NCI-H2107 treated with DMSO at 0.1 percent for 48 hours (cell line): Measurements from ENCODE around the gene GSTT2.
A peak's percentile ranks its signal among the peaks of the same experiment; 100 is the strongest.
"Not testable (repeated sequence)": the region's sequence is repeated elsewhere in the genome, so short reads cannot be mapped to it uniquely, and the experiment has no call there.

Experiments used
- DNase-seq: peaks from one replicate; lab custom pipeline; 2025; ENCODE audit not compliant: unreplicated experiment; lab: John Stamatoyannopoulos, UW

The GSTT2 gene

GRCh38 chr22:23979557-23980240, at the start of gene GSTT2:
Gene GSTT2 (plus strand): TSS chr22:23980134.
- not testable (repeated sequence) for DNase-seq

DNA sequence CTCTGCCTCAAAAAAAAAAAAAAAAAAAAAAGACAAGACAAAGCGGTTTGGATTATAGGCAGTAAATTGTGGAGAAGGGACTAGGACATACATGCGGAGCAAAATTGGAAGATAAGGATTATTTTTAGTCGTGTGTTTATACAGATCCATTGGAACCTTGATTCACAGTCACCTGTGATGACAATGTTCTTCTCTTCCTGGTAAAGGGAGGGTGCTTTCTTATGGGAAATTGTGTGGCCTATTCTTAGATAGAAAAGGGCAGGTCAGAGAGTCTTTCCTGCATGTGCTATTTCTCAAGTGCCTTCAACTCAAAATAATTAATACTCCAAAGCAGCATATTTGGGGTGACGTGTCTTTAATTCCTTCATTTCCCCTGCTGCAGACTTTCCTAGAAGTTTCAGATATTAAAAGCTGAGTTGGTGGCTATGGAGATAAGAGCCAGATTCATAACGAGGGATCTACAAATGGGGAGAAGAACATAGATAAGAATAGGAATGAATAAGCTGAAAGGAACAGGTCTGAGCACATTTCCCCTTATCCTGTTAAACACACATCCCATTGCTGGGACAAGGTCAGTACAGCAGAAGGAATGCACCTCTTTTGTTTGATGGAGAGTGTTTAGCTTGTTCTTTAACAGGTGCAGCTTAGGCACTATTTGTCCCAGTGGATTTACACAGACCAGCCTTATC, 41.5 kb upstream of the GSTT2 start:
- DNase-seq = no peak

- no peak for DNase-seq
These were observed 40.9 kb upstream of the GSTT2 start for GRCh38 chr22:23939017-23939357.

- DNase-seq = not testable (repeated sequence)
These were observed 39.8 kb upstream of the GSTT2 start for GRCh38 chr22:23940166-23940565.

DNA sequence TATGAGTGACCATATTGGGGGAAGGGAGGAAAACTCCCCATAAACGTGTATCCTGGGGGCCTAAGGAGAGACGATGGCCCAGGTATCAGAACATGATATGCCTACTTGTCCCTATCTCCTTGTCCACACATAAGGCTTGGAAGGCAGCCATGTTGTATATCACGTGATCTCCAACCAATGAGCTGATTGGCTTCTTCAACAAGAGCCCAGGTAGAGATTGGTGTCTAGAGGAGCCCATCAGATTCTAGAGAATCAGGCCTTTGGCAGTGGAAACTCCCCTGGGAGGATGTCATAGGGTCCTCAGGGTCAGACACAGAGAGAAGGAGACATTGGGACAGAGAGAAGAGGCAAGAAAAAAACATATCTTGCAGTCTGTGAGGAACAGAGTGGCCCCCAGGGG, 32.5 kb upstream of the GSTT2 start:
- DNase-seq = not testable (repeated sequence)

- not testable (repeated sequence) for DNase-seq
These were observed 30.2 kb upstream of the GSTT2 start for GRCh38 chr22:23949764-23950163.

GRCh38 chr22:23951383-23951782, 28.6 kb upstream of the GSTT2 start:
- not testable (repeated sequence) for DNase-seq

DNA sequence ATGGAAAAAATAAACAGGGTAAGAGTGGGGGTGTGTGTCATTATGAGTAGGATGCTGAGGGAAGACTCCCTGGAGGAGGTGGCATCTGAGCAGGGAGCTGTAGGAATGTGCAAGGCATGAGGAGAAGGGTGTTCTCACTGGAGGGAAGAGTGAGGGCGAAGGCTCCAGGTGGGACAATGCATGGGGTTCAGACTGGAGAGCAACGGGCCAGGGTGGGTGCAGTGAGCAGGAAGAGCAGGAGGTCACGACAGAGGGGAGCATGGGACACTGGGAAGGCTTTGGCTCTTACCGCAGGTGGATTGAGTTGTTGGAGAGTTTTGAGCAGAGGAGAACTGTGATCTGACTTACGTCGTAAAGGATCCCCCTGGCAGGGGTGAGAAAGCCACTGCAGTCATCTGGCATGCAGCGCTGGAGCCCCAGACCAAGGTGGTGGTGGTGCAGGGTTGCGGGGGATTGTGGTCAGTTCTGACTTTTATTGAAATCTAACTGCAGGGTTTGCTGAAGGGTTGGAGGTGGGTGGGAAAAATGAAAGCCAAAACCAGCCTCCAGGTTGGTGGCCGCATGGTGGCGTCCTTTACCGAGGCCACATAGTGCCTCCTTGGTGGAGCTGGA, 27.0 kb upstream of the GSTT2 start:
- DNase-seq = not testable (repeated sequence)

GRCh38 chr22:23953485-23953884, 26.4 kb upstream of the GSTT2 start:
- not testable (repeated sequence) for DNase-seq

DNA sequence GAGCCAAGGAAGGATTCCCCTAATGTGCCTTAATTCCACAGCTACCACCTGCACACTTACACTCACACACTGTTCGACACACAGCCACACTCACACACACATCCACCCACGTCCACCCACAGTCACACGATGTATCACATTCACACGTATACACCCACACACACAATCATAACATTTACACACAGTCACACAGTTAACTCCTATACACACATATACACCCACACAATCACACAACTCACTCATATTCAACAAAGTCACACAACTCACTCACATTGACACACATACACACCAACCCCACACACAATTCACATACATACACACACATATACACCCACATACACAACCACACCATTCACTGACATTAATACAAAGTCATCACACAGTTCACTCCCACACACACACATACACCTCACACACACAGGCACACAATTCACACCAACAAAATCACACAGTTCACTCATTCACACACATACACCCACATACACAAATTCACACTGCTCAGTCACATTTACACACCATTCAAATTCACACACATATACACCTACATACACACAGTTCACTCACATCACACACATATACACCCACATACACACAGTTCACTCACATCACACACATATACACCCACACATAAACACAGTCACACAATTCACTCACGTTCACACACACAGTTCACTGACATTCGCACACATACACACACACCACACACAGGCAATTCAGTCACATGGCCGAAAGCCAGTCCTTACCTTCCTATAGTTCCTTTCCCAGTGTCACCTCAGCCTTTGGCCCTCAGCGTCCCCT, 25.5 kb upstream of the GSTT2 start:
- not testable (repeated sequence) for DNase-seq

GRCh38 chr22:23954991-23955305, 25.0 kb upstream of the GSTT2 start:
- not testable (repeated sequence) for DNase-seq

DNA sequence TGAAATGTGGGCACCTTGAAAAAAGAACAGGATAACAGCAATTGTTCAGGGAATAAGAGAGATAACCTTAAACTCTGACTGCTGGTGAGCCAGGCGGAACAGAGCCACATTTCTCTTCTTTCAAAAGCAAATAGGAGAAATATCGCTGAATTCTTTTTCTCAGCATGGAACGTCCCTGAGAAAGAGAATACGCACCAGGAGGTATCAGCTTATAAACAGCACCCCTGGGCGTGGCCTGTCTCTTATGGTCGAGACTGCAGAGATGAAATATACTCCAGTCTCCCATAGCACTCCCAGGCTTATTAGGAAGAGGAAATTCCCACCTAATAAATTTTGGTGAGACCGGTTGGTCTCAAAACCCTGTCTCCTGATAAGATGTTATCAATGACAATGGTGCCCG, 24.0 kb upstream of the GSTT2 start:
- not testable (repeated sequence) for DNase-seq

DNA sequence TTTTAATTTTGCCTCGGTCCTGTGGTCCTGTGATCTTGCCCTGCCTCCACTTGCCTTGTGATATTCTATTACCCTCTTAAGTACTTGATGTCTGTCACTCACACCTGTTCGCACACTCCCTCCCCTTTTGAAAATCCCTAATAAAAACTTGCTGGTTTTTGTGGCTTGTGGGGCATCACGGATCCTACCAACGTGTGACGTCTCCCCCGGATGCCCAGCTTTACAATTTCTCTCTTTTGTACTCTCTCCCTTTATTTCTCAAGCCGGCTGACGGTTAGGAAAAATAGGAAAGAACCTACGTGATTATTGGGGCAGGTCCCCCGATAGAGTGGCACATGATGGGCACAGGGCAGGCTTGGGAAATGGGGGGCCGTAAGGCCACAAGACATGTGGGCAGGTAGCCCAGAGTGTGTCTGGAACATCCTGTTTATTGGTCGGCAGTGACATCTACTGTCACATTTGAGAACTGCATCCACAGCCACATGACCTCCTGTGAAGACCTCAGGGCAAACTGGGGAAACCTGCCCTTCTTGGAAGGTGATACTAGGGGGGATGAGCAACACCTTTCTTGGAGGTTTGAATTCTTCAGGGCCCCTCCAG, 23.5 kb upstream of the GSTT2 start:
- DNase-seq = peak; percentile 10

DNA sequence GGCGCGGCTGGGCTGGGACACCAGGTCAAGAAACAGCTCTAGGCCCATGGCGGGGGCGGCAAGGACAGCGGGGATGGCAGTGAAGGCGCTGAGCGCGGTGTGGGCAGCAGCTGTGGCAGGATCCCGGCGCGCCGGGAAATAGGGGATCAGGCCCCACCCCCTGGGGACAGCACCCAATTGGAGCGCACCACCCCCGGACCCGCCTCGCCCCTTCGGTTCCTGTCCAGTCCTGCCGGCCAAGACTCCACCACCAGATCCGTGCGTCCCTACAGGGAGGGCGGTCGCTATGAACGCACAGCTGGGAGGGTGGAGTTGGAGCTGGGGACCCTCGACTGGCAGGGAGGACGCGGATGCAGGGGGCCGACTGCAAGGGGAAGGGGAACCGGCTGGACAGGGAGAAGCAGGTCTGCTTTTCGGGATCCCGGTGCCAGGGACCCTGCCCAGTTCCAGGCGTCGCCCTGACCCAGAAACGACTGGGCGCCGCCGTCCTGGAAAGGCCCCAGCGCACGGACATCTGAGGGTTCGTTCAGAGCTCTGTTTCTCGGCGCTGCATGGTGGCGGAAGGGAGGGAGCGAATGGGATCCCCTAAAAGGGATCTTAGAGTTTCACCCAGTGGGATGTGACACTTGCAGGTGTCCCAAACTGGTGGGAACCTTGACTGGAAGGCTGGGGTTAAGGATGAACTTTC, 18.7 kb upstream of the GSTT2 start, which contains the start of gene GSTT2B:
GSTT2B (minus strand) TSS at position 112 of the 688 bp plus-strand sequence; CDS start at position 48, 64 bp downstream.
- DNase-seq = not testable (repeated sequence)

GRCh38 chr22:23966094-23966493, 13.8 kb upstream of the GSTT2 start:
- DNase-seq = not testable (repeated sequence)

DNA sequence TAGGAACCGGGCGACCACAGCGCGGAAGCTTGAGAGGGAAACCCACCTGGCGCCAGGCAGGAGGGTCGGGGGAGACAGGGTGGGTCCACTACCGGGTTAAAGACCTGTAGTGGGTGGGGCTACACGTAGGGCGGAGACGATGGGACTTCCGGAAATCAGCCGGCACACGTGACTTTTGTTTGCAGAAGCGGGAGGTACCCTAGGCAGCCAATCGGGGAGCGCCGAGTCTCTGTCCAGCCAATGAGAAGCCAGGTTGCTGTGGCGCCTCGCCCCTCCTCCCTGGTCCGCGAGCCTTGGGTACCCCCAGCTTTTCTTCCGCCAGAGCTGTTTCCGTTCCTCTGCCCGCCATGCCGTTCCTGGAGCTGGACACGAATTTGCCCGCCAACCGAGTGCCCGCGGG, 13.4 kb upstream of the GSTT2 start, which contains the start of gene DDTL:
DDTL (plus strand) TSS at position 321 of the 400 bp plus-strand sequence; CDS start at position 348, 27 bp downstream.
- DNase-seq = not testable (repeated sequence)

DNA sequence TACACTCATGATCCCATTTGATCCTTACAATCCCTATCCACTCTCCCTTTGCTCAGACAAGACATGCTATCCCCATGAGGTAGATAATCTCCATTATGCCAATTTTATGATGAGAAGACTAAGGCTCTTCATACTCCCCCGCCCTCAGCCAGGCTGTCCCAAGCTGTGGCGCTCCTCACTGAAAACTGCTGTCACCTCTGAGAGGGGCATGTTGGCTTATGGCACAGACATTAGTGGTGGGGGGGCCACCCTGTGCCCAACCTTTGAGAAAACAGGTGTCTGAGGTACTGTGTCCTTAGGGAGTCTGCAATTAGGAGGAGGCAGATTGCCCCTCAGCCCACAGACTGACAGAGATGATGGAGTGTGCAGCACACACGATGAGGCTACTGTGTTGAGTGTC, 10.9 kb upstream of the GSTT2 start:
- no peak for DNase-seq

DNA sequence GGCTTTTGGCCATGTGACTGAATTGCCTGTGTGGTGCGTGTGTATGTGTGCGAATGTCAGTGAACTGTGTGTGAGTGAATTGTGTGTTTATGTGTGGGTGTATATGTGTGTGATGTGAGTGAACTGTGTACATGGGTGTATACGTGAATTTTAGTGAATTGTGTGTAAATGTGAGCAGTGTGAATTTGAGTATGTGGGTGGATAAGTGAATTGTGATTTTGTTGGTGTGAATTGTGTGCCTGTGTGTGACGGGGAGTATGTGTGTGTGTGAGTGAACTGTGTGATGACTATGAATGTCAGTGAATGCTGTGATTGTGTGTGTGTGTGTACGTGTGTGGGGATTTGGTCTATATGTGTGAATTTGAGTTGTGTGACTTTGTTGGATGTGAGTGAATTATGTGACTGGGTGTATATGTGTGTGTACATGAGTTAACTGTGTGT, 9.7 kb upstream of the GSTT2 start:
- no peak for DNase-seq

- no peak for DNase-seq
These were observed 9.0 kb upstream of the GSTT2 start for GRCh38 chr22:23970816-23971486.

DNA sequence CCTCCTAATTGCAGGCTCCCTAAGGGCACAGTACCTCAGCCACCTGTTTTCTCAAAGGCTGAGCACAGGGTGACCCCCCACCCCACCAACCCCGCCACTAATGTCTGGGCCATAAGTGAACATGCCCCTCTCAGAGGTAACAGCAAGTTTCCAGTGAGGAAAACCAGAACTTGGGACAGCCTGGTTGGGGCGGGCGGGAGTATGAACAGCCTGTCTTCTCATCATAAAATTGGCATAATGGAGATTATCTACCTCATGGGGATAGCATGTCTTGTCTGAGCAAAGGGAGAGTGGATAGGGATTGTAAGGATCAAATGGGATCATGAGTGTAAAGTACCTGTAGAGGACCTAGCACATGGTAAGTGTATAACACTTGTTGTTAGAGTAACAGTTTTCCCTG, 8.0 kb upstream of the GSTT2 start:
- not testable (repeated sequence) for DNase-seq
